Hepatocyte (in vitro differentiated cells): ENCODE measurements around the gene PTPN1.

Experiments used
- EZH2 ChIP-seq: fragments of 200-600 bp; sonication (generic); IDR thresholded peaks from 2 replicates; pipeline ENCODE4 v1.6.1; 2016; ENCODE audit warnings: antibody characterized with exemption, mild to moderate bottlenecking, borderline replicate concordance
- EZH2phosphoT487 ChIP-seq: fragments of 200-600 bp; sonication (generic); IDR thresholded peaks from one replicate; pipeline ENCODE4 v1.6.1; 2018; ENCODE audit warnings: antibody characterized with exemption, mild to moderate bottlenecking, low read depth, moderate library complexity; ENCODE audit not compliant: unreplicated experiment, severe bottlenecking

DNA sequence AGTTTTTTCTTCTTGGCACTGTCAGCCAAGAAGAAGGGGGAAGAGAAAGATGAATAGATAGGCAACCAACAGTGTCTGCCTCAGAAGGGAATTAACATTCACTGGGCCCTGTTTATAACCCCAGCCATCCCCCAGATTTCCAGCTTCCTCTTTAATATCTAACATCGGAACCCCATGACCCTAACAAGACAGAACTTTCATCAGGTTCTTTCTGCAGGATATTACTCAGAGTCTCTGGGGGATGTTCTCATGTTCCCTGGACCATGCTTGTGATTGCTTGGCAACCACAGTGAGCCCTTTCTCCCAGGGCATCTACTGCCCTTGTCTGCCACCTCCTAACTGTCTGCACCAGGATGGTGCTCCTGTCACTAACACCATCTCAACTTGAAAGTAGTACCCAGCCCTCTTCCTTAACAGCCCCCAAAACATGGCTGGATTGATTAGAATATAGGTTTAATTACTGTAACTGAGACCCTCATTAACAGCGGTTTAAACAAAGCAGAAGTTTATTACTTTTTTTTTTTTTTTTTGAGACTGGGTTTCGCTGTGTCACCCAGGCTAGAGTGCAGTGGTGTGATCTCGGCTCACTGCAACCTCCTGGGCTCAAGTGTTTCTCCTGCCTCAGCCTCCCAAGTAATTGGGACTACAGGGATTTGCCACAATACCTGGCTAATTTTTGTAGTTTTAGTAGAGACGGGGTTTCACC is 12.0 kb upstream of the PTPN1 start:
- TF ChIP-seq EZH2, result no peak
- TF ChIP-seq EZH2phosphoT487, result no peak
